ENCODE data around the gene TRIM37. TPM values are rescaled to one million over a fixed set of nuclear protein-coding genes. Genes with fewer than 3 reads are reported as not detected.
A peak's percentile ranks its signal among the peaks of the same experiment; 100 is the strongest.

TRIM37 gene
- total RNA-seq, 1 experiment from 2014 or later: 36.2 TPM

- no peak overlapping the region for H3K4me2 ChIP-seq (ENCODE audit: low read depth, low read length, poor library complexity, severe bottlenecking)
- H3K79me2 ChIP-seq (ENCODE audit: low read length): peaks cover 7% of the 10 kb centered on the region
- H3K9me2 ChIP-seq (replicated peaks; ENCODE audit: insufficient read depth, low read length): no peaks in the 10 kb centered on the region
- no peaks in the 10 kb centered on the region for H3K27me3 ChIP-seq (ENCODE audit: low read length)
- peaks cover 49% of the 10 kb centered on the region for H3K36me3 ChIP-seq (ENCODE audit: insufficient read depth, low read length)
- no peaks in the 10 kb centered on the region for H3K4me1 ChIP-seq (ENCODE audit: low read length)
- no peaks in the 10 kb centered on the region for H3K9me3 ChIP-seq (ENCODE audit: low read length)
- no peak overlapping the region for H2AFZ ChIP-seq (ENCODE audit: low read length)
- H3K9ac ChIP-seq (ENCODE audit: low read length): no peak overlapping the region
- H3K27ac ChIP-seq (ENCODE audit: low read length): no peak overlapping the region
- no peak for DNase-seq
- no peaks in the 10 kb centered on the region for H4K20me1 ChIP-seq (ENCODE audit: insufficient read depth, low read depth, low read length)
- H3K4me3 ChIP-seq (ENCODE audit: low read length): no peak overlapping the region
These were observed 59.1 kb downstream of the TRIM37 start for GRCh38 chr17:59047616-59048015.

- Histone ChIP-seq H3K36me3 (ENCODE audit: insufficient read depth, low read length) (peaks cover 44% of the 10 kb centered on the region), H2AFZ (ENCODE audit: low read length) (no peak overlapping the region), H3K4me2 (ENCODE audit: low read depth, low read length, poor library complexity, severe bottlenecking) (no peak overlapping the region), H3K27me3 (ENCODE audit: low read length) (no peaks in the 10 kb centered on the region), H3K79me2 (ENCODE audit: low read length) (no peaks in the 10 kb centered on the region; the same call in 1 of the 2 replicates), H3K4me1 (ENCODE audit: low read length) (no peaks in the 10 kb centered on the region), H3K9me2 (replicated peaks; ENCODE audit: insufficient read depth, low read length) (no peaks in the 10 kb centered on the region), H3K9ac (ENCODE audit: low read length) (no peak overlapping the region), H3K4me3 (ENCODE audit: low read length) (no peak overlapping the region), H4K20me1 (ENCODE audit: insufficient read depth, low read depth, low read length) (no peaks in the 10 kb centered on the region), H3K27ac (ENCODE audit: low read length) (no peak overlapping the region), H3K9me3 (ENCODE audit: low read length) (no peaks in the 10 kb centered on the region)
- no peak for DNase-seq
These were observed 60.5 kb downstream of the TRIM37 start for GRCh38 chr17:59046192-59046591.

- Histone ChIP-seq H3K9ac (ENCODE audit: low read length) (no peak overlapping the region), H3K79me2 (ENCODE audit: low read length) (peaks cover 4% of the 10 kb centered on the region; the same call in 1 of the 2 replicates), H4K20me1 (ENCODE audit: insufficient read depth, low read depth, low read length) (no peaks in the 10 kb centered on the region), H3K4me1 (ENCODE audit: low read length) (no peaks in the 10 kb centered on the region), H3K9me2 (replicated peaks; ENCODE audit: insufficient read depth, low read length) (no peaks in the 10 kb centered on the region), H2AFZ (ENCODE audit: low read length) (no peak overlapping the region), H3K4me3 (ENCODE audit: low read length) (no peak overlapping the region), H3K27ac (ENCODE audit: low read length) (no peak overlapping the region), H3K9me3 (ENCODE audit: low read length) (no peaks in the 10 kb centered on the region), H3K27me3 (ENCODE audit: low read length) (no peaks in the 10 kb centered on the region), H3K36me3 (ENCODE audit: insufficient read depth, low read length) (peaks cover 22% of the 10 kb centered on the region), H3K4me2 (ENCODE audit: low read depth, low read length, poor library complexity, severe bottlenecking) (no peak overlapping the region)
- no peak for DNase-seq
These were observed 67.9 kb downstream of the TRIM37 start for GRCh38 chr17:59038734-59039133.

GRCh38 chr17:59037960-59038359 lies 68.7 kb downstream of the TRIM37 start:
- H4K20me1 ChIP-seq (ENCODE audit: insufficient read depth, low read depth, low read length): no peaks in the 10 kb centered on the region
- no peak overlapping the region for H3K4me2 ChIP-seq (ENCODE audit: low read depth, low read length, poor library complexity, severe bottlenecking)
- no peaks in the 10 kb centered on the region for H3K27me3 ChIP-seq (ENCODE audit: low read length)
- no peaks in the 10 kb centered on the region for H3K9me2 ChIP-seq (replicated peaks; ENCODE audit: insufficient read depth, low read length)
- no peak overlapping the region for H3K9ac ChIP-seq (ENCODE audit: low read length)
- no peak for DNase-seq
- peaks cover 4% of the 10 kb centered on the region; the same call in 1 of the 2 replicates for H3K79me2 ChIP-seq (ENCODE audit: low read length)
- no peak overlapping the region for H3K27ac ChIP-seq (ENCODE audit: low read length)
- H3K9me3 ChIP-seq (ENCODE audit: low read length): no peaks in the 10 kb centered on the region
- no peak overlapping the region for H3K4me3 ChIP-seq (ENCODE audit: low read length)
- H2AFZ ChIP-seq (ENCODE audit: low read length): no peak overlapping the region
- H3K4me1 ChIP-seq (ENCODE audit: low read length): no peaks in the 10 kb centered on the region
- H3K36me3 ChIP-seq (ENCODE audit: insufficient read depth, low read length): peaks cover 14% of the 10 kb centered on the region

GRCh38 chr17:59030811-59031210 lies 75.9 kb downstream of the TRIM37 start:
- Histone ChIP-seq H3K4me2 (ENCODE audit: low read depth, low read length, poor library complexity, severe bottlenecking) (no peak overlapping the region), H2AFZ (ENCODE audit: low read length) (no peak overlapping the region), H3K9ac (ENCODE audit: low read length) (no peak overlapping the region), H4K20me1 (ENCODE audit: insufficient read depth, low read depth, low read length) (no peaks in the 10 kb centered on the region), H3K36me3 (ENCODE audit: insufficient read depth, low read length) (peaks cover 27% of the 10 kb centered on the region; the same call in 1 of the 2 replicates), H3K79me2 (ENCODE audit: low read length) (peaks cover 28% of the 10 kb centered on the region; the same call in 1 of the 2 replicates), H3K27me3 (ENCODE audit: low read length) (no peaks in the 10 kb centered on the region), H3K27ac (ENCODE audit: low read length) (peak overlapping the region; percentile 23; the same call in 1 of the 2 replicates), H3K9me2 (replicated peaks; ENCODE audit: insufficient read depth, low read length) (no peaks in the 10 kb centered on the region), H3K4me3 (ENCODE audit: low read length) (no peak overlapping the region), H3K4me1 (ENCODE audit: low read length) (peaks cover 20% of the 10 kb centered on the region), H3K9me3 (ENCODE audit: low read length) (no peaks in the 10 kb centered on the region)
- no peak for DNase-seq

GRCh38 chr17:59028328-59028727 lies 78.4 kb downstream of the TRIM37 start:
- Histone ChIP-seq H3K36me3 (ENCODE audit: insufficient read depth, low read length) (peaks cover 33% of the 10 kb centered on the region; the same call in 1 of the 2 replicates), H3K4me3 (ENCODE audit: low read length) (no peak overlapping the region), H3K4me2 (ENCODE audit: low read depth, low read length, poor library complexity, severe bottlenecking) (no peak overlapping the region), H3K9me3 (ENCODE audit: low read length) (no peaks in the 10 kb centered on the region), H4K20me1 (ENCODE audit: insufficient read depth, low read depth, low read length) (no peaks in the 10 kb centered on the region), H3K79me2 (ENCODE audit: low read length) (peaks cover 48% of the 10 kb centered on the region), H3K27me3 (ENCODE audit: low read length) (no peaks in the 10 kb centered on the region), H2AFZ (ENCODE audit: low read length) (no peak overlapping the region), H3K4me1 (ENCODE audit: low read length) (peaks cover 20% of the 10 kb centered on the region), H3K27ac (ENCODE audit: low read length) (no peak overlapping the region), H3K9me2 (replicated peaks; ENCODE audit: insufficient read depth, low read length) (no peaks in the 10 kb centered on the region), H3K9ac (ENCODE audit: low read length) (no peak overlapping the region)
- DNase-seq: no peak

- Histone ChIP-seq H3K36me3 (ENCODE audit: insufficient read depth, low read length) (peaks cover 33% of the 10 kb centered on the region; the same call in 1 of the 2 replicates), H2AFZ (ENCODE audit: low read length) (no peak overlapping the region), H3K27ac (ENCODE audit: low read length) (no peak overlapping the region), H3K4me3 (ENCODE audit: low read length) (no peak overlapping the region), H3K9me3 (ENCODE audit: low read length) (no peaks in the 10 kb centered on the region), H3K4me2 (ENCODE audit: low read depth, low read length, poor library complexity, severe bottlenecking) (no peak overlapping the region), H3K4me1 (ENCODE audit: low read length) (peaks cover 20% of the 10 kb centered on the region), H3K27me3 (ENCODE audit: low read length) (no peaks in the 10 kb centered on the region), H3K9ac (ENCODE audit: low read length) (no peak overlapping the region), H3K79me2 (ENCODE audit: low read length) (peaks cover 49% of the 10 kb centered on the region), H3K9me2 (replicated peaks; ENCODE audit: insufficient read depth, low read length) (no peaks in the 10 kb centered on the region), H4K20me1 (ENCODE audit: insufficient read depth, low read depth, low read length) (no peaks in the 10 kb centered on the region)
- no peak for DNase-seq
These were observed 78.9 kb downstream of the TRIM37 start for GRCh38 chr17:59027750-59028149.

GRCh38 chr17:59026176-59026939 lies 80.3 kb downstream of the TRIM37 start:
- Histone ChIP-seq H3K27me3 (ENCODE audit: low read length) (no peaks in the 10 kb centered on the region), H3K9ac (ENCODE audit: low read length) (no peak overlapping the region), H3K9me2 (replicated peaks; ENCODE audit: insufficient read depth, low read length) (no peaks in the 10 kb centered on the region), H3K4me2 (ENCODE audit: low read depth, low read length, poor library complexity, severe bottlenecking) (no peak overlapping the region), H4K20me1 (ENCODE audit: insufficient read depth, low read depth, low read length) (no peaks in the 10 kb centered on the region), H3K9me3 (ENCODE audit: low read length) (no peaks in the 10 kb centered on the region), H3K4me1 (ENCODE audit: low read length) (peaks cover 13% of the 10 kb centered on the region), H3K4me3 (ENCODE audit: low read length) (no peak overlapping the region), H2AFZ (ENCODE audit: low read length) (no peak overlapping the region), H3K27ac (ENCODE audit: low read length) (no peak overlapping the region), H3K79me2 (ENCODE audit: low read length) (peaks cover 50% of the 10 kb centered on the region), H3K36me3 (ENCODE audit: insufficient read depth, low read length) (peaks cover 41% of the 10 kb centered on the region)
- no peak for DNase-seq

Data from Karpas-422 (cell line).